ENCODE data around the gene CPA5.

CPA5 gene, protein sequence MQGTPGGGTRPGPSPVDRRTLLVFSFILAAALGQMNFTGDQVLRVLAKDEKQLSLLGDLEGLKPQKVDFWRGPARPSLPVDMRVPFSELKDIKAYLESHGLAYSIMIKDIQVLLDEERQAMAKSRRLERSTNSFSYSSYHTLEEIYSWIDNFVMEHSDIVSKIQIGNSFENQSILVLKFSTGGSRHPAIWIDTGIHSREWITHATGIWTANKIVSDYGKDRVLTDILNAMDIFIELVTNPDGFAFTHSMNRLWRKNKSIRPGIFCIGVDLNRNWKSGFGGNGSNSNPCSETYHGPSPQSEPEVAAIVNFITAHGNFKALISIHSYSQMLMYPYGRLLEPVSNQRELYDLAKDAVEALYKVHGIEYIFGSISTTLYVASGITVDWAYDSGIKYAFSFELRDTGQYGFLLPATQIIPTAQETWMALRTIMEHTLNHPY

DNA sequence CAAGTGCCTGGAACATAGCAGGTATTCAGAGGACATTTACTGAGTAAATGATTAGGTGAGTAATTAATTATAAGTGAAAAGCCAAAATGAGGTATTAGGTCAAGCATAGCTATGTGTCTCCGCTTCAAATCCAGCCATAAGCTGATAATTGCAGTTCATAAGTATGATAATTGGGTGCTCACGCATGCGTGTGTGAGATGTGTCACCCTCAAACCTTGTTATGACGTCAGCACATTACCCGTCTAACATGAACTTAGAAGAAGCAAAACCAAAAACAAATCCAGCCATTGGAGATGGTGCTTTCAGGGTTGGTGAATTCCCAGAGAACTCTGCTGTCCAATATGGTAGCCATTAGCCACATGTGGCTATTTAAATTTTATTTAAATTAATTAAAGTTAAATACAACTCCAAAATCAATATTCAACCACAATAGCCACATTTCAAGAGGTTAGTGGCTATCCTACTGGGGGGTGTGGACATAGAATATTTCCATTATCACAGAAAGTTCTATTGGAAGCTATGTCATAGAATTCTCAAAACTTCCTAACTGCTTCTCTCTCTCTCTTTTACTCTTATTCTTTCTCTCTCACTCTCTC, at the start of gene CPA5:
CPA5 (plus strand) TSS at position 546 of the 596 bp plus-strand sequence. CDS start 1,670 bp downstream, outside the sequence.
- no peak for DNase-seq (ENCODE audit: low spot score in 2 of 2)
- Histone ChIP-seq H3K27me3 (ENCODE audit: low read depth) (no peaks in the 10 kb centered on the region), H3K9me3 (no peaks in the 10 kb centered on the region), H3K4me3 (no peak within 1 kb of the TSS), H3K4me1 (peaks cover 11% of the 10 kb centered on the region), H3K36me3 (replicated peaks) (no peaks in the 10 kb centered on the region)
- in situ Hi-C loops (cut with MboI; ENCODE audit: low sequenced_read_pairs), result no loop called here

DNA sequence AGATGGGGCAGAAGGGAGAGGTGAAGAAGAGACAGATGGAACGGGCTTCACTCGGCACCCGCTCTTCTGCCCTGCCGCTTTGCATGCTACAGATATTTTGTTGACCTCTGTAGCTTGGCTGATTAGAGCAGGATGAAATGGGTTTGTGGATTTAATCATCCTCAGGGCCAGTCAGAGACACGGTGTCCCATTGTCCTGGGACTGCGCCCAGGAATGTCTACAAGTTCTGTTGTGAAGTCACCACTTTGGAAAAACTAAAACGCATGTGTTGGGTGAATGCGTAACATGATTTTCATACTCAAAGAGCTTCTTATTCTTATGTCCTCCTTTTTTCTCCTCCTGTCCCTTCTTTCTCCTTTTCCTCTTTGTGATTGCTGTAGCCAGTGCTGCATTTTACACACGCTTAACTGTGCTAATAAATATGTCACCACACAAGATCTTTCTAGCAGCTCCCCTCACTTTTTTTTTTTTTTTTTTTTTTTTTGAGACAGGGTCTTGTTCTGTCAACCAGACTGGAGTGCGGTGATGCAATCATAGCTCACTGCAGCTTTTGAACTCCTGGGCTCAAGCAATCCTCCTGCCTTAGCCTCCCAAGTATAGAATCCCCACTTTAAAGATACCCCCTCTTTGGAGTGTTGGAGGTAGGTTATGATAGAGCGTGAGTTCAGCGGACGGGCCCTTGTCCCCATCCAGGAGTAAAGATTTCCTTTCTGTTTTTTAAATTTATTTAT, 48.2 kb upstream of the CPA5 start:
- H3K36me3 ChIP-seq (replicated peaks), result no peaks in the 10 kb centered on the region
- no peak overlapping the region for H3K4me3 ChIP-seq
- DNase-seq (ENCODE audit: low spot score in 2 of 2), result no peak
- H3K9me3 ChIP-seq, result no peaks in the 10 kb centered on the region
- no peaks in the 10 kb centered on the region for H3K4me1 ChIP-seq
- H3K27me3 ChIP-seq (ENCODE audit: low read depth), result 0 out of 2 replicates have a peak, but pooled peaks cover under 1% of the 10 kb centered on the region
- in situ Hi-C loops (cut with MboI; ENCODE audit: low sequenced_read_pairs), result no loop called here

GRCh38 chr7:130297628-130298543, 46.7 kb upstream of the CPA5 start:
- Histone ChIP-seq H3K36me3 (replicated peaks) (no peaks in the 10 kb centered on the region), H3K27me3 (ENCODE audit: low read depth) (0 out of 2 replicates have a peak, but pooled peaks cover 2% of the 10 kb centered on the region), H3K9me3 (no peaks in the 10 kb centered on the region), H3K4me3 (no peak overlapping the region), H3K4me1 (no peaks in the 10 kb centered on the region)
- DNase-seq (ENCODE audit: low spot score in 2 of 2), result no peak
- in situ Hi-C loops (cut with MboI; ENCODE audit: low sequenced_read_pairs), result no loop called here

DNA sequence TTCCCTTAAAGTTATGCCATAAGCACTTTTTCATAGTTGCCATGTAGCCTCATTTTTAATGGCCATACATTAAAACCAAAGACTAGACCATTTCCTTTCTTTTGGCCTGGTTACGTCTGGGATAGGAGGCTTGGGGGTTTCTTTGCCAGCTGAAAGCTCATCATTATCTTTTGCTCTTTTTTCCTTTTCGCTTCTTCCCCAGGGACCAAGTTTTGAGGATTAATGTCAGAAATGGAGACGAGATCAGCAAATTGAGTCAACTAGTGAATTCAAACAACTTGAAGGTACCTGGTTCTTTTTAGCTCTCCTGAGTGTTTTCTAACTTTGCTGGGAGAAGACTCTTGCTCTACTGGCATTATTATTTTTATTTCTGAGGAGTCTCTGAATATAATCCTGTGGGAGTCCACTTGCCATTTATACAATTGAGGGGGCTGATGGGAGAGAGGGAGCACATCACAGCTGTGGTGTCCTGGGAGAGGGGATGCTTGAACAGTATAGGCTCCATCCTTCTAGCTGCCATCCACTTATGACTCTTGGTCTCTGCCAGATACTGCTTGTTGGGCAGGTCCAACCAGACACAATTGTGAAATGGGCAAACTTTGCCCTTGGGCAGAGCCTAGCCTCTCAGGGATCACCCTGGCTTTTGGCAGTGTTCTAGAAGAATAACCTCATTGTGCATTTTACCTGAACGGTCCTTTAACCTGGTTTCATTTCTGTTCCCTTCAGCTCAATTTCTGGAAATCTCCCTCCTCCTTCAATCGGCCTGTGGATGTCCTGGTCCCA, 45.9 kb upstream of the CPA5 start:
- in situ Hi-C loops (cut with MboI; ENCODE audit: low sequenced_read_pairs), result no loop called here
- Histone ChIP-seq H3K27me3 (ENCODE audit: low read depth) (0 out of 2 replicates have a peak, but pooled peaks cover 2% of the 10 kb centered on the region), H3K9me3 (no peaks in the 10 kb centered on the region), H3K36me3 (replicated peaks) (no peaks in the 10 kb centered on the region), H3K4me3 (no peak overlapping the region), H3K4me1 (no peaks in the 10 kb centered on the region)
- DNase-seq (ENCODE audit: low spot score in 2 of 2), result no peak

- in situ Hi-C loops (cut with MboI; ENCODE audit: low sequenced_read_pairs), result no loop called here
- Histone ChIP-seq H3K4me3 (no peak overlapping the region), H3K27me3 (ENCODE audit: low read depth) (0 out of 2 replicates have a peak, but pooled peaks cover 2% of the 10 kb centered on the region), H3K9me3 (no peaks in the 10 kb centered on the region), H3K4me1 (no peaks in the 10 kb centered on the region), H3K36me3 (replicated peaks) (no peaks in the 10 kb centered on the region)
- no peak for DNase-seq (ENCODE audit: low spot score in 2 of 2)
Observed at GRCh38 chr7:130299866-130300265, 44.8 kb upstream of the CPA5 start.

GRCh38 chr7:130301501-130302020, 43.1 kb upstream of the CPA5 start:
- Histone ChIP-seq H3K27me3 (ENCODE audit: low read depth) (0 out of 2 replicates have a peak, but pooled peaks cover 2% of the 10 kb centered on the region), H3K4me3 (no peak overlapping the region), H3K9me3 (no peaks in the 10 kb centered on the region), H3K4me1 (no peaks in the 10 kb centered on the region), H3K36me3 (replicated peaks) (no peaks in the 10 kb centered on the region)
- no peak for DNase-seq (ENCODE audit: low spot score in 2 of 2)
- in situ Hi-C loops (cut with MboI; ENCODE audit: low sequenced_read_pairs), result no loop called here

- in situ Hi-C loops (cut with MboI; ENCODE audit: low sequenced_read_pairs), result no loop called here
- Histone ChIP-seq H3K4me3 (no peak overlapping the region), H3K4me1 (no peaks in the 10 kb centered on the region), H3K27me3 (ENCODE audit: low read depth) (0 out of 2 replicates have a peak, but pooled peaks cover 2% of the 10 kb centered on the region), H3K9me3 (no peaks in the 10 kb centered on the region), H3K36me3 (replicated peaks) (no peaks in the 10 kb centered on the region)
- DNase-seq (ENCODE audit: low spot score in 2 of 2), result no peak
Observed at GRCh38 chr7:130302649-130303048, 42.0 kb upstream of the CPA5 start.

DNA sequence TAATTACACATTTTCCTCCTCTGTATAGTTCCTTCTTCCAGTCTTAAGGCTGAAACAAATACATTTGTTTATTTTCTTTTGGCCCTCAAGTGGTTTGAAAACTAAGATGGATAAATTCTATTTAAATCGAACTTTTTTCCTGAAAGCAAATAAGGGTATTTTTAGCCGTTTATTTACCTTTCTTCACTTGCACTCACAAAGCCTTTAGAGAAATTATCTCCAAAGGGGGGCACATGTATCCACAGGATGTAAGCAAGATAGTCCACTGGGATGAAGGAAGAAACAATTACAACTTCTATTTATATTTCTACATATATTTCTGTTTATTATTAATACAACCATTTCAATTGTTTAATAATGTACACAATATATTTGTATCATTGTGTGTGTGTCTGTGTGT, 41.5 kb upstream of the CPA5 start:
- 0 out of 2 replicates have a peak, but pooled peaks cover 2% of the 10 kb centered on the region for H3K27me3 ChIP-seq (ENCODE audit: low read depth)
- DNase-seq (ENCODE audit: low spot score in 2 of 2), result no peak
- in situ Hi-C loops (cut with MboI; ENCODE audit: low sequenced_read_pairs), result no loop called here

DNA sequence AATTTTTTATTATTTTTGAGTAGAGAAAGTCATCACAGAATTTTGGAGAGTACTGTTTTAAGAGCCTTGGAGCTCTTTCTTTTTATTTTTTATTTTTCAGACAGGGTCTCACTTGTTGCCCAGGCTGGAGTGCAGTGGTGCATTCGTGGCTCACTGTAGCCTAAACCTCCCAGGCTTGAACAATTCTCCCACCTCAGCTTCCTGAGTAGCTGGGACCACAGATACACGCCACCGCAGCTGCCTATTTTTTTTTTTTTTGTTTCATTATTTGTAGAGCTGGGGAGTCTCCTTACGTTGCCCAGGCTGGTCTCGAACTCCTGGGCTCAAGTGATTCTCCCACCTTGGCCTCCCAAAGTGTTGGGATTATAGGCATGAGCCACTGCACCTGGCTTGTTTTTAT, 41.1 kb upstream of the CPA5 start:
- DNase-seq (ENCODE audit: low spot score in 2 of 2), result no peak
- no peaks in the 10 kb centered on the region for H3K9me3 ChIP-seq
- 0 out of 2 replicates have a peak, but pooled peaks cover 2% of the 10 kb centered on the region for H3K27me3 ChIP-seq (ENCODE audit: low read depth)
- no peak overlapping the region for H3K4me3 ChIP-seq
- H3K36me3 ChIP-seq (replicated peaks), result no peaks in the 10 kb centered on the region
- in situ Hi-C loops (cut with MboI; ENCODE audit: low sequenced_read_pairs), result no loop called here
- no peaks in the 10 kb centered on the region for H3K4me1 ChIP-seq

More for the DNA sequence above, 41.5 kb upstream of the CPA5 start:
- Histone ChIP-seq H3K36me3 (replicated peaks) (no peaks in the 10 kb centered on the region), H3K4me1 (no peaks in the 10 kb centered on the region), H3K4me3 (no peak overlapping the region), H3K9me3 (no peaks in the 10 kb centered on the region)

GRCh38 chr7:130303982-130304381, 40.6 kb upstream of the CPA5 start:
- no peak for DNase-seq (ENCODE audit: low spot score in 2 of 2)
- in situ Hi-C loops (cut with MboI; ENCODE audit: low sequenced_read_pairs), result no loop called here
- Histone ChIP-seq H3K36me3 (replicated peaks) (no peaks in the 10 kb centered on the region), H3K4me3 (no peak overlapping the region), H3K27me3 (ENCODE audit: low read depth) (0 out of 2 replicates have a peak, but pooled peaks cover 2% of the 10 kb centered on the region), H3K4me1 (no peaks in the 10 kb centered on the region), H3K9me3 (no peaks in the 10 kb centered on the region)

- DNase-seq (ENCODE audit: low spot score in 2 of 2), result no peak
- Histone ChIP-seq H3K36me3 (replicated peaks) (no peaks in the 10 kb centered on the region), H3K9me3 (no peaks in the 10 kb centered on the region), H3K27me3 (ENCODE audit: low read depth) (0 out of 2 replicates have a peak, but pooled peaks cover 2% of the 10 kb centered on the region), H3K4me3 (no peak overlapping the region), H3K4me1 (no peaks in the 10 kb centered on the region)
- in situ Hi-C loops (cut with MboI; ENCODE audit: low sequenced_read_pairs), result no loop called here
Observed at GRCh38 chr7:130304878-130305277, 39.7 kb upstream of the CPA5 start.

DNA sequence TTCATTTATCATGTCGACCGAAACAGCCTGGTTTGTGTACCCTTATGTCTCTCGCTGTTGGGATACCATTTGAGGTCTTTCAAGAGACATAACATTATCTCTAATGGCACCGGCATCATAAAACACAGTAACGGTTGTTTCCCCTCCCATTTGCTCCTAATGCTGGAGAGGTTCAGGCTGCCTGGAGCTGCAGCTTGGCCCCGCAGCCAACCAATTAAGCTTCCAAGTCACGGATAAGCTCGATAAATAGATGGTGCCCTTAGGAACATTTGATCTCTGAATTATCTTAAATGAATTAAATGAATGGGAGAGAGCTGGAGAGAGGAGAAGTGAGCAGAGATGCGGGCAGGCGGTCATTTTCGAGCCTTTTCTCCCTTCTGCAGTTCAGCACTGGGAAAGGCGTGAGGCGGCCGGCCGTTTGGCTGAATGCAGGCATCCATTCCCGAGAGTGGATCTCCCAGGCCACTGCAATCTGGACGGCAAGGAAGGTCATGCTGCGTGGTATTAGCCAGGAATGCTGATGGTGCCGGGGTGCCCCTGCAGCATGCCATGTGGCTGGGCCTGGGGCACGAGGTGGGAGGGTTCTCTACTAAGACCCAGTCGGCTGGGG, 39.1 kb upstream of the CPA5 start:
- Histone ChIP-seq H3K27me3 (ENCODE audit: low read depth) (0 out of 2 replicates have a peak, but pooled peaks cover 2% of the 10 kb centered on the region), H3K4me3 (no peak overlapping the region), H3K4me1 (no peaks in the 10 kb centered on the region), H3K9me3 (no peaks in the 10 kb centered on the region), H3K36me3 (replicated peaks) (no peaks in the 10 kb centered on the region)
- in situ Hi-C loops (cut with MboI; ENCODE audit: low sequenced_read_pairs), result no loop called here
- DNase-seq (ENCODE audit: low spot score in 2 of 2), result no peak
